Kidney (tissue), 14 donors: Measurements from ENCODE around the gene ERRFI1. TPM values are rescaled to one million over a fixed set of nuclear protein-coding genes. Genes with fewer than 3 reads are reported as not detected.
"Not testable (repeated sequence)": the region's sequence is repeated elsewhere in the genome, so short reads cannot be mapped to it uniquely, and the experiment has no call there.

ENCODE experiments used
- DNase-seq, 5 donors: peaks; one replicate each; pipeline ENCODE4 v3.0.0-alpha.2; 2013 to 2020
- FAIRE-seq: peaks from 2 replicates; lab custom pipeline; 2012; peaks lifted over from hg19 to GRCh38; lab: Jason Lieb, UNC
- H3K27ac ChIP-seq, 2 donors: one replicate each; pipeline ENCODE4 v1.7.0; 2013; ENCODE audit warnings: low read depth in 2 of 2, low read length in 2 of 2, inconsistent platforms in 1 of 2
- H3K27me3 ChIP-seq: one replicate; pipeline ENCODE4 v1.7.1; 2013; ENCODE audit warnings: low read length, inconsistent platforms; ENCODE audit not compliant: control insufficient read depth, insufficient read depth
- H3K36me3 ChIP-seq, 3 donors: one replicate each; pipeline versions ENCODE4 v1.7.0 to v1.7.1; 2013; ENCODE audit warnings: low read length in 3 of 3, control low read depth in 1 of 3, inconsistent platforms in 1 of 3; ENCODE audit not compliant: insufficient read depth in 3 of 3, control insufficient read depth in 2 of 3
- H3K4me1 ChIP-seq, 3 donors: one replicate each; pipeline versions ENCODE4 v1.7.0 to v1.7.1; 2013; ENCODE audit warnings: low read length in 3 of 3, inconsistent platforms in 1 of 3, low read depth in 1 of 3; ENCODE audit not compliant: control insufficient read depth in 2 of 3, insufficient read depth in 2 of 3
- H3K4me3 ChIP-seq, 3 donors: one replicate each; pipeline versions ENCODE4 v1.7.0 to v1.8.1; 2013; ENCODE audit warnings: low read length in 3 of 3, control low read depth in 1 of 3, inconsistent platforms in 1 of 3
- H3K9ac ChIP-seq, 3 donors: one replicate each; pipeline versions ENCODE4 v1.7.0 to v1.7.1; 2013; ENCODE audit warnings: low read length in 3 of 3, control low read depth in 1 of 3, inconsistent platforms in 1 of 3
- H3K9me3 ChIP-seq, 3 donors: one replicate each; pipeline versions ENCODE4 v1.7.0 to v1.7.1; 2013; ENCODE audit warnings: low read length in 3 of 3, control low read depth in 1 of 3, inconsistent platforms in 1 of 3; ENCODE audit not compliant: control insufficient read depth in 2 of 3, insufficient read depth in 1 of 3
- intact Hi-C: fragments of 100-400 bp; cut with DNase I; formaldehyde crosslinking; loops from one replicate; pipeline ENCODE4 v1.11.1; 2022
- polyA plus RNA-seq: library from polyadenylated mRNA; stranded (reverse); fragments of 350-450 nt; fragmentation: Illumina TruSeq; extraction: RNeasy Lipid Tissue Mini Kit (QIAGEN cat#74804); gene quantifications from one replicate; pipeline ENCODE4 v1.2.3, GENCODE V29; 2014; ENCODE audit warnings: low read depth, low replicate concordance; ENCODE audit not compliant: insufficient read depth
- total RNA-seq: library from RNA; stranded (reverse); fragmentation: NEBNext Ultra II Directional; extraction: Animal tissue kit (Norgen Biotek cat#: 25700); gene quantifications from one replicate; pipeline ENCODE4 v1.2.1, GENCODE V29; 2021
- TF ChIP-seq, protein P1 (sequence below): IDR thresholded peaks from 3 replicates; pipeline ENCODE4 v1.5.1; 2012; ENCODE audit warnings: mild to moderate bottlenecking, moderate library complexity, borderline replicate concordance; ENCODE audit not compliant: insufficient read depth; ENCODE audit errors: extremely low read depth
- donor health status: control.
- donor health status: control.
- donor health status: control.
- donor health status: control.
- donor health status: control.
- donor health status: DM: yes; HTN: yes; CAD: no.
- donor health status: Normal renal cell carcinoma (clear cell type).

Gene ERRFI1
- total and polyA plus RNA-seq, 2 donors from 2014 or later, result 25.0 to 71.3 TPM

DNA sequence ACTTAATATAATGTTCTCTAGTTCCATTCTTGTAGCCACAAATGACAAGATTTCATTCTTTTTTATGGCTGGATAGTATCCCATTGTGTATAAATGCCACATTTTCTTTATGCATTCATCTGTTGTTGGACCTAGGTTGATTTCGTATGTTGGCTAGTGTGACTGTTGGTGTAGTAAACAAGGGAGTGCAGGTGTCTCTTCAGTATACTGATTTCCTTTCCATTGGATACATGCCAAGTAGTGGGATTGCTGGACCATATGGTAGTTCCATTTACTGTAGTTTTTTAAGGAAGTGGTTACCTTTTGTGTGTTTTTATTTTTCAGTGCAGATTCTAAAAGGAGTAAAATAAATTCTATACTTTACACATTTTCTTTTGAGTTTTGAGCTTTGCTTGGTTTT, 58.9 kb downstream of the ERRFI1 start:
- FAIRE-seq, result no peak
- no peak overlapping the region for H3K27ac ChIP-seq
- no peak overlapping the region for H3K4me3 ChIP-seq
- H3K27me3 ChIP-seq, result no peaks in the 10 kb centered on the region
- H3K36me3 ChIP-seq, result peaks cover 11 to 69% (median 26%) of the 10 kb centered on the region in 3 donors
- TF ChIP-seq, protein P1, sequence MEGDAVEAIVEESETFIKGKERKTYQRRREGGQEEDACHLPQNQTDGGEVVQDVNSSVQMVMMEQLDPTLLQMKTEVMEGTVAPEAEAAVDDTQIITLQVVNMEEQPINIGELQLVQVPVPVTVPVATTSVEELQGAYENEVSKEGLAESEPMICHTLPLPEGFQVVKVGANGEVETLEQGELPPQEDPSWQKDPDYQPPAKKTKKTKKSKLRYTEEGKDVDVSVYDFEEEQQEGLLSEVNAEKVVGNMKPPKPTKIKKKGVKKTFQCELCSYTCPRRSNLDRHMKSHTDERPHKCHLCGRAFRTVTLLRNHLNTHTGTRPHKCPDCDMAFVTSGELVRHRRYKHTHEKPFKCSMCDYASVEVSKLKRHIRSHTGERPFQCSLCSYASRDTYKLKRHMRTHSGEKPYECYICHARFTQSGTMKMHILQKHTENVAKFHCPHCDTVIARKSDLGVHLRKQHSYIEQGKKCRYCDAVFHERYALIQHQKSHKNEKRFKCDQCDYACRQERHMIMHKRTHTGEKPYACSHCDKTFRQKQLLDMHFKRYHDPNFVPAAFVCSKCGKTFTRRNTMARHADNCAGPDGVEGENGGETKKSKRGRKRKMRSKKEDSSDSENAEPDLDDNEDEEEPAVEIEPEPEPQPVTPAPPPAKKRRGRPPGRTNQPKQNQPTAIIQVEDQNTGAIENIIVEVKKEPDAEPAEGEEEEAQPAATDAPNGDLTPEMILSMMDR, result no peak
- no peaks in the 10 kb centered on the region for H3K9me3 ChIP-seq
- no peak for DNase-seq
- H3K9ac ChIP-seq, result no peak overlapping the region
- intact Hi-C loops, result no loop called here
- peaks cover 0 to 3% (median 2%) of the 10 kb centered on the region in 3 donors for H3K4me1 ChIP-seq

- TF ChIP-seq, protein P1, result no peak
- intact Hi-C loops, result no loop called here
- Histone ChIP-seq H3K4me3 (no peak overlapping the region), H3K36me3 (peaks cover 5 to 49% (median 16%) of the 10 kb centered on the region in 3 donors), H3K4me1 (peaks cover 0 to 3% (median 2%) of the 10 kb centered on the region in 3 donors), H3K9me3 (no peaks in the 10 kb centered on the region), H3K27me3 (no peaks in the 10 kb centered on the region), H3K9ac (no peak overlapping the region), H3K27ac (no peak overlapping the region)
- DNase-seq, result no peak
- no peak for FAIRE-seq
These were observed 61.6 kb downstream of the ERRFI1 start for GRCh38 chr1:7964476-7964875.

GRCh38 chr1:7963841-7964240, 62.3 kb downstream of the ERRFI1 start:
- peaks cover 3 to 45% (median 12%) of the 10 kb centered on the region in 3 donors for H3K36me3 ChIP-seq
- intact Hi-C loops, result not testable (repeated sequence)

GRCh38 chr1:7963378-7963730, 62.8 kb downstream of the ERRFI1 start:
- H3K27me3 ChIP-seq, H3K9me3 ChIP-seq, H3K27ac ChIP-seq, H3K4me3 ChIP-seq, FAIRE-seq, H3K4me1 ChIP-seq, H3K9ac ChIP-seq, intact Hi-C loops: not testable (repeated sequence)
- peaks cover 2 to 43% (median 10%) of the 10 kb centered on the region in 3 donors for H3K36me3 ChIP-seq
- DNase-seq, result peak in 1 of 5 donors; percentile 30

More at GRCh38 chr1:7963841-7964240, 62.3 kb downstream of the ERRFI1 start:
- not testable (repeated sequence) for DNase-seq, H3K9me3 ChIP-seq, H3K27me3 ChIP-seq, H3K27ac ChIP-seq, H3K4me3 ChIP-seq, H3K9ac ChIP-seq, H3K4me1 ChIP-seq, FAIRE-seq
